Ovary (tissue), 9 donors: ENCODE results near the gene GNE. TPM values are rescaled to one million over a fixed set of nuclear protein-coding genes. Genes with fewer than 3 reads are reported as not detected.
A peak's percentile ranks its signal among the peaks of the same experiment; 100 is the strongest.
"Not testable (repeated sequence)": the region's sequence is repeated elsewhere in the genome, so short reads cannot be mapped to it uniquely, and the experiment has no call there.

Experiments
- DNase-seq, 5 donors: peaks; one replicate each; pipeline ENCODE4 v3.0.0-alpha.2; 2019 to 2020
- H3K27ac ChIP-seq, 2 donors: fragments of 200-600 bp; one replicate each; pipeline versions ENCODE4 v1.5.1 to v1.8.0; 2019 to 2022
- H3K27me3 ChIP-seq: fragments of 200-600 bp; one replicate; pipeline ENCODE4 v1.8.0; 2022
- H3K36me3 ChIP-seq: fragments of 200-600 bp; sonication (generic); one replicate; pipeline ENCODE4 v1.5.1; 2019
- H3K4me1 ChIP-seq: one replicate; pipeline ENCODE4 v1.8.1; 2013; ENCODE audit warnings: mild to moderate bottlenecking, moderate library complexity; ENCODE audit not compliant: insufficient read depth
- H3K4me3 ChIP-seq: fragments of 200-600 bp; sonication (generic); one replicate; pipeline ENCODE4 v1.5.1; 2017
- H3K9me3 ChIP-seq, 2 donors: fragments of 200-600 bp in 1 of 2; sonication (generic) in 1 of 2; one replicate each; pipeline versions ENCODE4 v1.5.1 to v1.8.1; 2013 to 2019; ENCODE audit warnings: mild to moderate bottlenecking in 1 of 2, moderate library complexity in 1 of 2
- EP300 ChIP-seq: sonication (generic); formaldehyde crosslinking; IDR thresholded peaks from one replicate; pipeline ENCODE4 v1.6.1; 2017; ENCODE audit warnings: antibody characterized with exemption
- POLR2A ChIP-seq: fragments of 450-650 bp; IDR thresholded peaks from one replicate; pipeline ENCODE4 v1.6.1; 2017; ENCODE audit warnings: antibody characterized with exemption, mild to moderate bottlenecking, moderate library complexity
- WGBS, 3 donors: extraction: QIAGEN DNeasy Blood & Tissue Kit in 1 of 3; methylation state at CpG; one replicate each; pipeline versions ENCODE4 v1.1.5 to v1.1.7; 2013 to 2017; 5-methylcytosine and 5-hydroxymethylcytosine counted together
- intact Hi-C, 4 donors: fragments of 100-400 bp; cut with DNase I; formaldehyde crosslinking; loops; one replicate each; pipeline versions ENCODE4 v1.11.0 to v1.15.1; 2022 to 2023
- polyA plus RNA-seq, 2 donors: library from polyadenylated mRNA; stranded (reverse); fragments of 200-250 nt in 1 of 2; fragments of 350-450 nt in 1 of 2; fragmentation: Illumina TruSeq in 1 of 2; extraction: RNeasy Lipid Tissue Mini Kit (QIAGEN cat#74804) in 1 of 2; gene quantifications; one replicate each; pipeline ENCODE4 v1.2.3, GENCODE V29; 2013 to 2014
- total RNA-seq, 7 donors: library from RNA; depleted of rRNA in 2 of 7; stranded (reverse); fragments of >200 nt in 2 of 7; fragmentation: NEBNext Ultra II Directional in 3 of 7; extraction: Animal tissue kit (Norgen Biotek cat#: 25700) in 3 of 7; gene quantifications; one replicate each; pipeline versions ENCODE4 v1.1.0 to v1.2.4, GENCODE V29; 2016 to 2023
- TF ChIP-seq, protein P1 (sequence below), 3 donors: fragments of 450-650 bp in 2 of 3; fragments of 200-600 bp in 1 of 3; IDR thresholded peaks; one replicate each; pipeline versions ENCODE4 v1.5.1 to v1.8.0; 2016 to 2022; ENCODE audit warnings: antibody characterized with exemption in 3 of 3, mild to moderate bottlenecking in 1 of 3
- donor health status: DM: no; HTN: no; CAD: no; lungs with moderate emphysema.
- donor health status: DM: no; HTN: no; CAD: no.
- donor health status: Bipolar disorder and iron deficiency.
- donor health status: DM: yes; HTN: yes; CAD: no.
- donor health status: DM: no; HTN: no; CAD: no.
- donor health status: DM: yes; HTN: yes; CAD: no.

GNE gene
- total and polyA plus RNA-seq, 9 donors: 13.0 to 34.1 (median 22.9) TPM

- Histone ChIP-seq H3K4me1 (peaks cover 16% of the 10 kb centered on the region), H3K9me3 (no peaks in the 10 kb centered on the region), H3K27me3 (no peaks in the 10 kb centered on the region), H3K4me3 (peak within 1 kb of the TSS; percentile 79), H3K27ac (peak within 1 kb of the TSS; percentile 74 to 75), H3K36me3 (no peaks in the 10 kb centered on the region)
- intact Hi-C loops: loop anchor here in 1 of 4 donors (10.0 kb wide), 1 partner anchor 134 kb away; no protein-coding TSS in a partner anchor
- peak; percentile 92 to 95 (median 93) for DNase-seq
- TF ChIP-seq, protein P1, sequence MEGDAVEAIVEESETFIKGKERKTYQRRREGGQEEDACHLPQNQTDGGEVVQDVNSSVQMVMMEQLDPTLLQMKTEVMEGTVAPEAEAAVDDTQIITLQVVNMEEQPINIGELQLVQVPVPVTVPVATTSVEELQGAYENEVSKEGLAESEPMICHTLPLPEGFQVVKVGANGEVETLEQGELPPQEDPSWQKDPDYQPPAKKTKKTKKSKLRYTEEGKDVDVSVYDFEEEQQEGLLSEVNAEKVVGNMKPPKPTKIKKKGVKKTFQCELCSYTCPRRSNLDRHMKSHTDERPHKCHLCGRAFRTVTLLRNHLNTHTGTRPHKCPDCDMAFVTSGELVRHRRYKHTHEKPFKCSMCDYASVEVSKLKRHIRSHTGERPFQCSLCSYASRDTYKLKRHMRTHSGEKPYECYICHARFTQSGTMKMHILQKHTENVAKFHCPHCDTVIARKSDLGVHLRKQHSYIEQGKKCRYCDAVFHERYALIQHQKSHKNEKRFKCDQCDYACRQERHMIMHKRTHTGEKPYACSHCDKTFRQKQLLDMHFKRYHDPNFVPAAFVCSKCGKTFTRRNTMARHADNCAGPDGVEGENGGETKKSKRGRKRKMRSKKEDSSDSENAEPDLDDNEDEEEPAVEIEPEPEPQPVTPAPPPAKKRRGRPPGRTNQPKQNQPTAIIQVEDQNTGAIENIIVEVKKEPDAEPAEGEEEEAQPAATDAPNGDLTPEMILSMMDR (IDR thresholded peaks at IDR 0.05): peak; percentile 40 to 66 (median 62)
- TF ChIP-seq EP300 (peak; percentile 32), POLR2A (peak; percentile 58)
- 0 to 1% (median 0%) methylated on average over 43 to 68 of the region's 68 CpGs for whole genome bisulfite sequencing, 3 donors
Observed at GRCh38 chr9:36190388-36191289, 67.6 kb downstream of the GNE start, which contains the start of gene CLTA. TSS of gene CLTA (plus strand) at chr9:36190921. CDS start at chr9:36191057, 136 bp downstream.

GRCh38 chr9:36189976-36190375 is 68.3 kb downstream of the GNE start:
- peak overlapping the region; percentile 74 to 75 for H3K27ac ChIP-seq
- no peaks in the 10 kb centered on the region for H3K27me3 ChIP-seq
- no peaks in the 10 kb centered on the region for H3K36me3 ChIP-seq
- no peaks in the 10 kb centered on the region for H3K9me3 ChIP-seq
- peak overlapping the region; percentile 79 for H3K4me3 ChIP-seq
- 3 to 6% (median 3%) methylated on average over 9 of the region's 9 CpGs for WGBS, 3 donors
- H3K4me1 ChIP-seq: peaks cover 16% of the 10 kb centered on the region
- intact Hi-C loops: loop anchor here in 1 of 4 donors (10.0 kb wide), 1 partner anchor 135 kb away; no protein-coding TSS in a partner anchor
- DNase-seq: no peak
- TF ChIP-seq, protein P1 (IDR thresholded peaks at IDR 0.05): no peak
- TF ChIP-seq POLR2A (no peak), EP300 (no peak)

DNA sequence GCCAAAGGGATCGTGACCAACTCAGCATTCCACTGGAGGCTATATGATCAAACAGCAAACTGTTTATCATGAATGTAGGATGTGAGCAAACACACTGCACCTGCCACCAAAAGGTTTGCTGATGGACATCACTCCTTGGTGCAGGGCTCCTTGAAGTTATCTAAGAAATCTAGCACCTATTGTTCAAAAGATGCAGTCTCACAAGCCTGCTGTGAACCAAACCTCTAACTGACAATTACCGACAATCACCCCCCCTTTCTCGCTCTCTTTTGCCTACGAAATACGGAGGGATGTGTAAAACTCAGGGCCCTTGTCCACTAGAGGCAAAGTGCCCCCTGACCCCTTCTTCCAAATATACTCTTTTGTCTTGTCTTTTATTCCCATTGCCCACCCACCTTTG is 70.0 kb downstream of the GNE start:
- no peak for DNase-seq
- intact Hi-C loops: no loop called here
- TF ChIP-seq EP300 (no peak), POLR2A (no peak)
- TF ChIP-seq, protein P1 (IDR thresholded peaks at IDR 0.05): no peak
- WGBS, 3 donors: 87 to 89% (median 88%) methylated on average over 5 of the region's 5 CpGs
- no peaks in the 10 kb centered on the region for H3K27me3 ChIP-seq
- no peaks in the 10 kb centered on the region for H3K36me3 ChIP-seq
- no peak overlapping the region for H3K27ac ChIP-seq
- no peaks in the 10 kb centered on the region for H3K9me3 ChIP-seq
- no peak overlapping the region for H3K4me3 ChIP-seq
- peaks cover 13% of the 10 kb centered on the region for H3K4me1 ChIP-seq

DNA sequence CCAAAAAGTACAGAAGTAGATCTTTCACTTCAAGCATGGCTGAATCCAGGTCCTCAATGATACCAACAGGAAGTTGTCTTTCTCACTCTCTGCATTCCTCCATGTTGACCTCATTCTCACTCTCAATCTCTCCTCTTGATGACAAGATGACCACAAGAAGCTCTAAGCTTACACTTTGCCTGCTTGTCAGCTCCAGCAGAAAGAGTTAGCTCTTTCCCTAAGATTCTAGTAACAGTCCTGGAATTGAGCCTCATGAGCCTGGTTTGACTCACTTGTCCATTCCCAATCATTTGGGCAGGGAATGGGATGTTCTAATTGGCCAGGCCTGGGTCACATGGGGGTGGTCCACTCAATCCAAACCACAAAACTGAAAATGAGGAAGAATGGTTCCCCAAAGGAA is 70.8 kb downstream of the GNE start:
- DNase-seq: no peak
- no peak overlapping the region for H3K27ac ChIP-seq
- no peaks in the 10 kb centered on the region for H3K36me3 ChIP-seq
- TF ChIP-seq EP300 (no peak), POLR2A (no peak)
- TF ChIP-seq, protein P1 (IDR thresholded peaks at IDR 0.05): no peak
- no peaks in the 10 kb centered on the region for H3K9me3 ChIP-seq
- H3K4me1 ChIP-seq: peaks cover 7% of the 10 kb centered on the region
- no peak overlapping the region for H3K4me3 ChIP-seq
- intact Hi-C loops: no loop called here
- H3K27me3 ChIP-seq: no peaks in the 10 kb centered on the region

GRCh38 chr9:36180243-36180642 is 78.0 kb downstream of the GNE start:
- intact Hi-C loops, H3K4me1 ChIP-seq, H3K9me3 ChIP-seq, H3K4me3 ChIP-seq, H3K27ac ChIP-seq, H3K27me3 ChIP-seq, DNase-seq, H3K36me3 ChIP-seq: not testable (repeated sequence)
- WGBS, 3 donors: 82 to 83% (median 83%) methylated on average over 6 of the region's 6 CpGs
